ENCODE measurements around the gene AP5S1.

GRCh38 chr20:3823881-3824280 is 3.5 kb downstream of the AP5S1 start:
- TF ChIP-seq CTCF (conservative IDR thresholded peaks at IDR 0.05) (no peak), ZFX (IDR thresholded peaks at IDR 0.05) (no peak)
